Heart right ventricle (tissue), 16 donors: ENCODE measurements around the gene CDK6. TPM values are rescaled to one million over a fixed set of nuclear protein-coding genes. Genes with fewer than 3 reads are reported as not detected.

Experiments used
- ATAC-seq, 8 donors: fragments of 200-7000 bp; cut with Tn5 transposase; one replicate each; pipeline ENCODE4 v1.9.1; 2020; ENCODE audit warnings: mild to moderate bottlenecking in 8 of 8, moderate library complexity in 8 of 8, moderate number of reproducible peaks in 1 of 8
- DNase-seq, 2 donors: peaks; one replicate each; pipeline ENCODE4 v3.0.0-alpha.2; 2020
- H3K27ac ChIP-seq, 10 donors: fragments of 200-600 bp; sonication (generic) in 2 of 10; one replicate each; pipeline versions ENCODE4 v1.5.0 to v1.8.0; 2020 to 2022; ENCODE audit warnings: mild to moderate bottlenecking in 3 of 10
- H3K27me3 ChIP-seq, 7 donors: fragments of 200-600 bp; one replicate each; pipeline ENCODE4 v1.8.0; 2021 to 2022; ENCODE audit warnings: mild to moderate bottlenecking in 2 of 7
- H3K36me3 ChIP-seq, 9 donors: fragments of 200-600 bp; sonication (generic) in 1 of 9; one replicate each; pipeline versions ENCODE4 v1.5.0 to v1.8.0; 2020 to 2022; ENCODE audit warnings: mild to moderate bottlenecking in 2 of 9
- H3K4me1 ChIP-seq, 9 donors: fragments of 200-600 bp; sonication (generic) in 1 of 9; one replicate each; pipeline versions ENCODE4 v1.5.0 to v1.8.0; 2020 to 2022; ENCODE audit warnings: mild to moderate bottlenecking in 4 of 9
- H3K4me3 ChIP-seq, 10 donors: fragments of 200-600 bp; sonication (generic) in 2 of 10; one replicate each; pipeline versions ENCODE4 v1.5.0 to v1.8.0; 2020 to 2022; ENCODE audit warnings: mild to moderate bottlenecking in 7 of 10, moderate library complexity in 2 of 10
- H3K9me3 ChIP-seq, 11 donors: fragments of 200-600 bp in 10 of 11; sonication (generic) in 2 of 11; one replicate each; pipeline versions ENCODE4 v1.5.0 to v1.8.0; 2013 to 2022; ENCODE audit warnings: mild to moderate bottlenecking in 2 of 11, control low read depth in 1 of 11, moderate library complexity in 1 of 11
- CTCF ChIP-seq, 9 donors: fragments of 200-600 bp; sonication (generic) in 2 of 9; IDR thresholded peaks; one replicate each; pipeline versions ENCODE4 v1.5.0 to v1.8.0; 2021 to 2022; ENCODE audit warnings: antibody characterized with exemption in 9 of 9, mild to moderate bottlenecking in 5 of 9, moderate library complexity in 1 of 9
- WGBS, 2 donors: extraction: QIAGEN DNeasy Blood & Tissue Kit; methylation state at CpG; one replicate each; pipeline ENCODE4 v1.1.7; 2013; ENCODE audit warnings: inconsistent platforms in 1 of 2; 5-methylcytosine and 5-hydroxymethylcytosine counted together
- intact Hi-C, 10 donors: fragments of 100-400 bp; cut with DNase I; formaldehyde crosslinking; loops; one replicate each; pipeline versions ENCODE4 v1.11.1 to v1.14.2; 2022
- polyA plus RNA-seq, 2 donors: library from polyadenylated mRNA; stranded (reverse); fragments of 200-250 nt; gene quantifications; one replicate each; pipeline ENCODE4 v1.2.3, GENCODE V29; 2013
- total RNA-seq, 10 donors: library from RNA; stranded (reverse); fragmentation: NEBNext Ultra II Directional in 3 of 10; extraction: Animal tissue kit (Norgen Biotek cat#: 25700) in 3 of 10; gene quantifications; one replicate each; pipeline versions ENCODE4 v1.2.1 to v1.2.4, GENCODE V29; 2021 to 2023
- donor health status: Arrhythmogenic right ventricular cardiomyopathy.
- donor health status: ischemic (EF 13 %, LVEDD 7.1; RV severe dilation, severe dysfunction).
- donor health status: healthy with polysubstance abuse.
- donor health status: DM: no; HTN: yes; CAD: no.
- donor health status: DM: no; HTN: no; CAD: no.
- donor health status: ischemic (EF 25% LVEDD 6.9; RV normal size, moderate dysfunction).
- donor health status: ischemic (EF 25% LVEDD 5.7; RV mildly dilated, moderate dysfunction).
- donor health status: healthy.
- donor health status: DM: yes; HTN: yes; CAD: no.
- donor health status: Ischemic cardiomyopathy.
- donor health status: ischemic (EF 35%, LVEDD 5.7; RV mildly dilated, moderate dysfunction).
- donor health status: nonischemic (EF 11% LVEDD 7.7; RV severe dilation, severe dysfunction).
- donor health status: DM: yes; HTN: yes; CAD: no.
- donor health status: PGD.
- donor health status: ischemic (EF 29% LVEDD 5.4; RV normal size, mild dysfunction).
- donor health status: nonischemic (EF 23%, LVEDD 6.1; RV moderate dilation, normal function).

Gene CDK6
- total and polyA plus RNA-seq, 12 donors: 2.6 to 31.5 (median 16.4) TPM

GRCh38 chr7:92697012-92697411 is 139.4 kb downstream of the CDK6 start:
- Histone ChIP-seq H3K27ac (peak overlapping the region in 8 of 10 donors; percentile 29 to 82 (median 63)), H3K4me3 (no peak overlapping the region), H3K27me3 (no peaks in the 10 kb centered on the region), H3K9me3 (no peaks in the 10 kb centered on the region), H3K4me1 (peaks cover 7 to 50% (median 40%) of the 10 kb centered on the region in 9 donors), H3K36me3 (no peaks in the 10 kb centered on the region)
- ATAC-seq: no peak
- WGBS, 2 donors: 52 to 64% methylated on average over 6 of the region's 6 CpGs
- no peak for DNase-seq
- intact Hi-C loops: loop anchor here in 9 of 10 donors (2.0 to 10.0 kb wide), 7 partner anchors 65 to 358 kb away; no protein-coding TSS in a partner anchor
- no peak for TF ChIP-seq CTCF (IDR thresholded peaks at IDR 0.05)

GRCh38 chr7:92696584-92696983 is 139.8 kb downstream of the CDK6 start:
- Histone ChIP-seq H3K27ac (peak overlapping the region in 7 of 10 donors; percentile 61 to 84 (median 75)), H3K4me1 (peaks cover 7 to 50% (median 40%) of the 10 kb centered on the region in 9 donors)

GRCh38 chr7:92695308-92696261 is 140.8 kb downstream of the CDK6 start:
- H3K4me1 ChIP-seq: peaks cover 7 to 50% (median 44%) of the 10 kb centered on the region in 9 donors
- intact Hi-C loops: loop anchor here in 9 of 10 donors (1.0 to 10.0 kb wide), 8 partner anchors 63 to 359 kb away; no protein-coding TSS in a partner anchor
- H3K9me3 ChIP-seq: no peaks in the 10 kb centered on the region
- ATAC-seq (peak; percentile 45 to 72 (median 64)), DNase-seq (peak; percentile 27 to 31)
- H3K4me3 ChIP-seq: peak overlapping the region; percentile 16 to 61 (median 50)
- no peak for TF ChIP-seq CTCF (IDR thresholded peaks at IDR 0.05)
- H3K36me3 ChIP-seq: no peaks in the 10 kb centered on the region
- H3K27ac ChIP-seq: peak overlapping the region; percentile 25 to 84 (median 75)
- 5 to 6% methylated on average over 15 of the region's 15 CpGs for WGBS, 2 donors
- H3K27me3 ChIP-seq: no peaks in the 10 kb centered on the region

More at GRCh38 chr7:92696584-92696983, 139.8 kb downstream of the CDK6 start:
- Histone ChIP-seq H3K36me3 (no peaks in the 10 kb centered on the region), H3K4me3 (peak overlapping the region in 2 of 10 donors; percentile 40 to 57), H3K27me3 (no peaks in the 10 kb centered on the region), H3K9me3 (no peaks in the 10 kb centered on the region)
- intact Hi-C loops: loop anchor here in 9 of 10 donors (1.0 to 10.0 kb wide), 8 partner anchors 64 to 358 kb away; no protein-coding TSS in a partner anchor
- ATAC-seq (no peak), DNase-seq (no peak)
- no peak for TF ChIP-seq CTCF (IDR thresholded peaks at IDR 0.05)
- WGBS, 2 donors: 92 to 93% methylated on average over 4 of the region's 4 CpGs

GRCh38 chr7:92694211-92694610 is 142.2 kb downstream of the CDK6 start:
- peak overlapping the region in 3 of 10 donors; percentile 66 to 82 (median 75) for H3K27ac ChIP-seq
- no peak for TF ChIP-seq CTCF (IDR thresholded peaks at IDR 0.05)
- H3K9me3 ChIP-seq: no peaks in the 10 kb centered on the region
- H3K27me3 ChIP-seq: no peaks in the 10 kb centered on the region
- H3K4me1 ChIP-seq: peaks cover 7 to 53% (median 42%) of the 10 kb centered on the region in 9 donors
- DNase-seq (no peak), ATAC-seq (no peak)
- no peaks in the 10 kb centered on the region for H3K36me3 ChIP-seq
- no peak overlapping the region for H3K4me3 ChIP-seq
- intact Hi-C loops: loop anchor here in 6 of 10 donors (1.0 to 10.0 kb wide), 5 partner anchors 69 to 363 kb away; no protein-coding TSS in a partner anchor
